GM21723 (cell line): Measurements from ENCODE around the gene CDH4.

Experiments
- ATAC-seq: cut with Tn5 transposase; IDR thresholded peaks from one replicate; pipeline ENCODE4 v1.9.1; 2021; ENCODE audit warnings: mild to moderate bottlenecking, moderate library complexity; ENCODE audit not compliant: unreplicated experiment

The CDH4 gene

DNA sequence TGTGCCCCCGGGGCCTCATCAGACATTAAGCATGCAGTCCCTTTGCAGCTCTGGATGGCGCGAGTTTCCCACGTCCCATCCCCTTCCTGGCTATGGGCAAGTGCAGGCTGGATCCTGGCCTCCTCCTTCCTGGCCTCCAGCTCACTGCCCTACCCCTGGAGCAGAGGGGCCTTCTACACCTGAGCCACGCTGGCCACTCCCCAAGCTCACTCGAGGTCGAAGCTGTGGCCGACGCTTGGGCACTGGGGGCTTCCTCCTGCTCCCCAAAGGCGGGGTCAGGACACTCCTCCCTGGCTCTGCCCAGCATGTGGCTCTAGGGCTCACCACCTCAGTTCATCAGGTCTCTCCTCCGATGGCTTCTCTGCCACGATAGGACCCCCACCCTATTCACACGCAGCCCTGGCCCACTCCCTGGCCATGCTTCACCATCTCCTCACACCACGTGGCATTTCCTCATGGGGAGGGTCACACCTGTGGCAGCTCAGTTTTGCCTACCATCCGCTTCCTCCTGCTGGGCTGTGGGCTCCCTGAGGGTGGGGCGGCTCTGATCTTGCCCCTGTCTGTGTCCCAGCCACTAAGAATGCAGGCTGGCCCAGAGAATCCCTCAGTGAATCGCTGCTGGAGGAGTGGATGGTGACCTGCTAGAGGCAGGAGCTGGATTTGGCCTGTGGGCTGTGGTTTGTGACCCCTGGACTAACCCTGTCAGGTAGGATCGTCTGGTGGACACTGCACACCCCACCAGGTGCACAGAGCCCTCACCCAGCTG lies 532.9 kb downstream of the CDH4 start:
- no peak for ATAC-seq

DNA sequence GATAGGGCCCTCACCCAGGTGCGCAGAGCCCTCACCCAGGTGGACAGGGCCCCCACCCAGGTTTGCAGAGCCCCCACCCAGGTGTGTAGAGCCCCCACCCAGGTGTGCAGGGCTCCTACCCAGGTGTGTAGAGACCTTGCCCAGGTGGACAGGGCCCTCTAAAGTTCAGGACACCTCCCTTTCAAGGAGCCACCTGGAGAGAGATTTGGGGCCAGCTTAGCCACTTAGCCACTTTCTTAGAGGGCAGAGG lies 533.4 kb downstream of the CDH4 start:
- ATAC-seq = no peak

GRCh38 chr20:61786230-61786629 lies 534.2 kb downstream of the CDH4 start:
- ATAC-seq = no peak

- ATAC-seq = no peak
Measured at GRCh38 chr20:61788343-61788742, 536.3 kb downstream of the CDH4 start.

GRCh38 chr20:61789329-61789728 lies 537.3 kb downstream of the CDH4 start:
- no peak for ATAC-seq

- no peak for ATAC-seq
Measured at GRCh38 chr20:61790116-61790827, 538.2 kb downstream of the CDH4 start.

GRCh38 chr20:61791995-61792394 lies 539.9 kb downstream of the CDH4 start:
- no peak for ATAC-seq

GRCh38 chr20:61795669-61796630 lies 543.9 kb downstream of the CDH4 start:
- ATAC-seq = no peak

GRCh38 chr20:61796738-61797137 lies 544.7 kb downstream of the CDH4 start:
- no peak for ATAC-seq

DNA sequence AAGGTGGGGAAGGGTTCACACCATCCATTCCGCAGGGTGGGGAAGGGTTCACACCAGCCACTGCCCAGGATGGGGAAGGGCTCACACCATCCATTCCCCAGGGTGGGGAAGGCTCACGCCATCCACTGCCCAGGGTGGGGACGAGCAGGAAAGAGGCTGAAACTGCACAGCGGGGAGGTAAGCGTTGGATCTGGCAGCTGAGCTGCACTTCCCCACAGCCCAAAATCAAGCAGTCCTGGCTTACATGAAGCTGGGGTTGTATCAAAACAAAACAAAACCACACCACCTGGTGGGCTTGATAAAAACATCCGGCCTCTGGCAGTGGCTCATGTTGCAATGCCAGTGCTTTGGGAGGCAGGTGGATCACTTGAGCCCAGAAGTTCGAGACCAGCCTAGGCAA lies 545.1 kb downstream of the CDH4 start:
- ATAC-seq = no peak

DNA sequence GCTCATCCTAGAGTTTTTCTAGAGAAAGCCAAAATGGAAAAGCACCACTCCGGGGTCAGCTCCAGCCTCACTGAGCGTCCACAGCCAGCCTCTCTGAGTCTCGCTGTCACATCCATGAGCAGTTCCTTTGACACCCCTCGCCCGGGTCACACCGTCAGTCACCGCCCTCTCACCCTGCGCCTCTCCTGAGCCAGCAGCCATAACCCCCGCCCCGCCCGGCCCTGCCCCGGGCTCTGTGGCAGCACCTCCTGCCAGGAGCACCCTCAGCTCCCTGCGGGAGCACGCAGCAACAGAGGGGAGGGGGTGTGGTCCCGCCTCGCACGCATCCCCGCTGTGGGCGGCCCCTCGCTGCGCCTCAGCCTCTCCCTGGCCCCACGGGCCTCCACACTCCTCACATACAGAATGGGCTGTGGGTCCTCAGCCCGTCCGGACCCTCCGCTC lies 545.9 kb downstream of the CDH4 start:
- no peak for ATAC-seq

DNA sequence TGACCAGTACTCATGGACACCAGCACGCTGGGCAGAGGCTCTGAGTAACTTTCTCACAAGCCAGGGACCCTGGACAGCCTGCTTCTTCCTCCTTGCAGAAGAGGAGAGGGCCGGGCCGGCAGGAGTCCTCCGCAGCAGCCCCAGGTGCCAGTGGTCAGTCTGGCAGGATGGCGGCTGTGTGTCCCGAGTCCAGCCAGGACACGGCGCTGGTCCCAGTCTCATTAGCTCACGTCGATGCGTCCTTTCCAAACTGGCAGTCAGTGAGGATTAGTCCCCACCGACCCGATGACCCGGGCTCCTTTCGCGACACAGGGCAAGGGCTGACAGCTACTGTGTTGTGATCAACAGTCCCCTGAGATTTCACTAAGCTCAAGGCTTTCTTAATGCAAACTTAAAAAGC lies 546.6 kb downstream of the CDH4 start:
- ATAC-seq = no peak

- no peak for ATAC-seq
Measured at GRCh38 chr20:61799394-61799923, 547.4 kb downstream of the CDH4 start.

- ATAC-seq = no peak
Measured at GRCh38 chr20:61799928-61800327, 547.9 kb downstream of the CDH4 start.

- ATAC-seq = no peak
Measured at GRCh38 chr20:61800359-61801064, 548.5 kb downstream of the CDH4 start.

- no peak for ATAC-seq
Measured at GRCh38 chr20:61801065-61801360, 549.0 kb downstream of the CDH4 start.

DNA sequence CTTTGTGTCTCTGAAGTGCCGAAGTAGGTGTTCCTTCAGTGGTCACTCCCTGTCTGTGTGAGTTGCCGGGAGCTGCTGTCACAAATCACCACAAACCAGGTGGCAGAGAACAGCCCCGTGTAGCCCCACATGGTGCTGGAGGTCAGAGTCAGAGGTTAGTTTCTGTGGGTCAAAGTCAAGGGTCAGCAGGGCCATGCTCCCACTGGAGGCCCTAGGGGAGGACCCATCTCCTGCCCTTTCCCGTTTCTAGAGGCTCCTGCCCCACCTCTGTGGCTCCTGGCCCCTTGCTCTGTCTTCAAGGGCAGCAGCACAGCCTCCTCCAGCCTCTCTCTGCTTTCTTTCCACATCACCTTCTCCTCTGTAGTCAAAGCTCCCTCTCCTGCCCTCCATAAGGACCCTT lies 549.4 kb downstream of the CDH4 start:
- ATAC-seq = no peak

- ATAC-seq = no peak
Measured at GRCh38 chr20:61801857-61802442, 549.9 kb downstream of the CDH4 start.

- no peak for ATAC-seq
Measured at GRCh38 chr20:61802721-61803311, 550.8 kb downstream of the CDH4 start.

DNA sequence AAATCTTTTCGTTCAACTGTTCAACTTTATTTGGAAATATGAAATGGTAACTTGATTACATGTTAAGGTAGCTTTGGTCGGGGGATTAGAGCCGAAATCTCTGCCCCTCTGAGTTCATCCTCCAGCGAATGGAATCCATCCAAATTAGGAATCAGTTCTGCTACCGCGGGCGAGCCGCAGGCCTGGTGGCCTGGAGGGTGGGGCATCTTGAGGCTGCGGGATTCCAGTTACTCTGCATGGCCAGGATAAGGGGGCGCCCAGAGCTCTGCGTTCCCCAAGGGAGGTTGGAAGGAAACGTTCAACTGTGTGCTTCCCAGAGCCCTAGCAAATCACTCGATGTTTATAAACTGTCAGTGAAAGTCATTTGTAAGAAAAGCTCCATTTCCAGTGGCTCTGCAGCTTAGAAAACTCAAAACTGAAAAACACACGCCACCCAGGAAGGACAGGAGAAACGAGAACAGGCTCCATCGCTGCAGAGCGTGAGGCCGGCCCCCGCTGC lies 551.4 kb downstream of the CDH4 start:
- no peak for ATAC-seq
